HepG2 (cell line): ENCODE measurements around the gene CCND1. TPM values are rescaled to one million over a fixed set of nuclear protein-coding genes. Genes with fewer than 3 reads are reported as not detected.
A peak's percentile ranks its signal among the peaks of the same experiment; 100 is the strongest.

Experiments
- CBX2 ChIP-seq, 2 experiments: fragments of 200-600 bp in 1 of 2; sonication (generic); formaldehyde crosslinking in 1 of 2; IDR thresholded peaks; 2 replicates each; pipeline versions ENCODE4 v1.7.0 to v1.8.1; 2018 to 2022; ENCODE audit warnings: low read depth in 2 of 2, low read length in 1 of 2, mild to moderate bottlenecking in 1 of 2, missing genetic modification reagents in 1 of 2
- FOXO1 ChIP-seq: sonication (generic); formaldehyde crosslinking; IDR thresholded peaks from 2 replicates; pipeline ENCODE4 v1.4.0; 2020; ENCODE audit warnings: missing genetic modification reagents
- KLF13 ChIP-seq: sonication (generic); formaldehyde crosslinking; IDR thresholded peaks from 2 replicates; pipeline ENCODE4 v1.4.0; 2020; ENCODE audit warnings: mild to moderate bottlenecking, missing genetic modification reagents
- NFE2 ChIP-seq: sonication (generic); formaldehyde crosslinking; IDR thresholded peaks from 2 replicates; pipeline ENCODE4 v1.4.0; 2020; ENCODE audit warnings: missing genetic modification reagents
- ZNF264 ChIP-seq: sonication (generic); formaldehyde crosslinking; IDR thresholded peaks from 2 replicates; pipeline ENCODE4 v1.4.0; 2020; ENCODE audit warnings: missing genetic modification reagents
- ZNF331 ChIP-seq: sonication (generic); formaldehyde crosslinking; IDR thresholded peaks from 2 replicates; pipeline ENCODE4 v1.4.0; 2020; ENCODE audit warnings: missing genetic modification reagents
- ZNF350 ChIP-seq: sonication (generic); formaldehyde crosslinking; IDR thresholded peaks from 2 replicates; pipeline ENCODE4 v1.4.0; 2020; ENCODE audit warnings: mild to moderate bottlenecking, low read depth, missing genetic modification reagents, borderline replicate concordance
- ZNF510 ChIP-seq: sonication (generic); formaldehyde crosslinking; IDR thresholded peaks from 2 replicates; pipeline ENCODE4 v1.4.0; 2020; ENCODE audit warnings: low read depth, mild to moderate bottlenecking, missing genetic modification reagents
- ZNF7 ChIP-seq: IDR thresholded peaks from 2 replicates; pipeline ENCODE4 v1.6.1; 2016; ENCODE audit warnings: missing biosample characterization, missing genetic modification reagents
- polyA plus RNA-seq, 8 experiments: library from polyadenylated mRNA; depleted of rRNA in 3 of 8; stranded (reverse) in 7 of 8; unstranded in 1 of 8; fragments of >200 nt; fragmentation: Illumina TruSeq in 4 of 8; extraction: Trizol in 4 of 8; gene quantifications; 2 replicates each; pipeline versions ENCODE4 v1.2.1 to v1.2.3, GENCODE V29; 2011 to 2016; ENCODE audit warnings: low read depth in 4 of 8, missing spikeins in 1 of 8, mixed read lengths in 1 of 8; ENCODE audit not compliant: insufficient read depth in 1 of 8
- total RNA-seq, 5 experiments: library from RNA; depleted of rRNA; stranded (reverse); fragments of >200 nt; fragmentation: Illumina TruSeq; extraction: Trizol; gene quantifications; 2 replicates each; pipeline ENCODE4 v1.2.3, GENCODE V29; 2016; ENCODE audit warnings: low read depth in 1 of 5
- TF ChIP-seq, protein P1 (sequence below): sonication (generic); formaldehyde crosslinking; IDR thresholded peaks from 2 replicates; pipeline ENCODE4 v1.9.0; 2022; ENCODE audit warnings: low read depth, missing genetic modification reagents
- TF ChIP-seq, protein P2 (sequence below): sonication (generic); formaldehyde crosslinking; IDR thresholded peaks from 2 replicates; pipeline ENCODE4 v1.5.0; 2020; ENCODE audit warnings: mild to moderate bottlenecking, missing genetic modification reagents, borderline replicate concordance
- TF ChIP-seq, protein P3 (sequence below): sonication (generic); formaldehyde crosslinking; IDR thresholded peaks from 2 replicates; pipeline ENCODE4 v1.8.1; 2022; ENCODE audit warnings: low read depth, mild to moderate bottlenecking, missing genetic modification reagents
- TF ChIP-seq, protein P4 (sequence below): sonication (generic); formaldehyde crosslinking; IDR thresholded peaks from 2 replicates; pipeline ENCODE4 v1.4.0; 2020; ENCODE audit warnings: missing genetic modification reagents
- TF ChIP-seq, protein P5 (sequence below): sonication (generic); formaldehyde crosslinking; IDR thresholded peaks from 2 replicates; pipeline ENCODE4 v1.5.0; 2020; ENCODE audit warnings: missing genetic modification reagents

CCND1 gene
- total and polyA plus RNA-seq, 2 of the 13 experiments (the other 11 are each of a cell fraction or from before 2014, with no cell fraction given), result 107 to 136 TPM

DNA sequence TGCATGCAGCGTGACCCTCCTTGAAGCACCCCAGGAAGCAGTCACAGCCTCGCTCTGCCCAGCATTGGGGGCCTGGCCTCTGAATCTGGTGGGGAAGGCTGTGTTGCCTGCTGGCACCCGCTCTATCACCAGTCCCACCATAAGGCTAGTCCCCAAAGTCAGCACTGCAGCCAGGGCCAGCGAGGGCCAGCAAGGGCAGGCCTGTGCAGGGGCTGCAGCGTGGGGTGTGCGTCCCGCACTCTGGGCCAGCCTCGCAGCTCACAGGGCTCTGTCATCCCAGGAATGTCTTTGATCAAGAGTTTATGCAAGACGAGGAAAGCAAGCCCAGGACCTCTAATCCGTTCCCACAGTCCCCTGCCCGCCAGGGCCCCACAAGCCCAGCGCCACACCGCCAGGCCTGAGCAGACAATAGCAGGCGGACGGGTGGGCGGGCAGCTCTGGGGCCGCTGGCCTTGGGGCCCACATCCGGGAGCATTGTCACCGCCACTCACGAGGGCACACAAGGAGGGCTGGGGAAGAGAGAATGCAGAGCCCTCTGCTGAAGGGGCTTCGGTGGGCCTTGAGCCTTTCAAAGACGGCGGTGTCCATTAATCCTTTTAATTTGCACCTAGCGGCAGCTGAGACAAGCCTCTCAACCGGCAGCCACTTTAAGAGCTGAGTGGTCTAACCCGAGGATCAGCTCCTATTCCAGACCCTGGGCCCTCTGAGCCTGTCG lies 17.1 kb downstream of the CCND1 start (continued):
- TF ChIP-seq CBX2 (IDR thresholded peaks at IDR 0.05; ENCODE audit: low read depth, low read length) (no peak), CBX2 (CRISPR knock-in tag; IDR thresholded peaks at IDR 0.05; ENCODE audit: low read depth) (peak; percentile 62; the same call in 1 of the 2 replicates), ZNF331 (peak; percentile 95), FOXO1 (CRISPR knock-in tag) (peak; percentile 81), KLF13 (CRISPR knock-in tag) (no peak), ZNF264 (peak; percentile 78), NFE2 (no peak), ZNF350 (CRISPR knock-in tag) (peak; percentile 88), ZNF7 (no peak; the same call in 1 of the 2 replicates), ZNF510 (CRISPR knock-in tag) (peak; percentile 87; the same call in 1 of the 2 replicates)
- TF ChIP-seq, protein P1, sequence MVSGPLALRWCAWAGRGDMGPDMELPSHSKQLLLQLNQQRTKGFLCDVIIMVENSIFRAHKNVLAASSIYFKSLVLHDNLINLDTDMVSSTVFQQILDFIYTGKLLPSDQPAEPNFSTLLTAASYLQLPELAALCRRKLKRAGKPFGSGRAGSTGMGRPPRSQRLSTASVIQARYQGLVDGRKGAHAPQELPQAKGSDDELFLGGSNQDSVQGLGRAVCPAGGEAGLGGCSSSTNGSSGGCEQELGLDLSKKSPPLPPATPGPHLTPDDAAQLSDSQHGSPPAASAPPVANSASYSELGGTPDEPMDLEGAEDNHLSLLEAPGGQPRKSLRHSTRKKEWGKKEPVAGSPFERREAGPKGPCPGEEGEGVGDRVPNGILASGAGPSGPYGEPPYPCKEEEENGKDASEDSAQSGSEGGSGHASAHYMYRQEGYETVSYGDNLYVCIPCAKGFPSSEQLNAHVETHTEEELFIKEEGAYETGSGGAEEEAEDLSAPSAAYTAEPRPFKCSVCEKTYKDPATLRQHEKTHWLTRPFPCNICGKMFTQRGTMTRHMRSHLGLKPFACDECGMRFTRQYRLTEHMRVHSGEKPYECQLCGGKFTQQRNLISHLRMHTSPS (CRISPR knock-in tag), result peak; percentile 87
- TF ChIP-seq, protein P2, sequence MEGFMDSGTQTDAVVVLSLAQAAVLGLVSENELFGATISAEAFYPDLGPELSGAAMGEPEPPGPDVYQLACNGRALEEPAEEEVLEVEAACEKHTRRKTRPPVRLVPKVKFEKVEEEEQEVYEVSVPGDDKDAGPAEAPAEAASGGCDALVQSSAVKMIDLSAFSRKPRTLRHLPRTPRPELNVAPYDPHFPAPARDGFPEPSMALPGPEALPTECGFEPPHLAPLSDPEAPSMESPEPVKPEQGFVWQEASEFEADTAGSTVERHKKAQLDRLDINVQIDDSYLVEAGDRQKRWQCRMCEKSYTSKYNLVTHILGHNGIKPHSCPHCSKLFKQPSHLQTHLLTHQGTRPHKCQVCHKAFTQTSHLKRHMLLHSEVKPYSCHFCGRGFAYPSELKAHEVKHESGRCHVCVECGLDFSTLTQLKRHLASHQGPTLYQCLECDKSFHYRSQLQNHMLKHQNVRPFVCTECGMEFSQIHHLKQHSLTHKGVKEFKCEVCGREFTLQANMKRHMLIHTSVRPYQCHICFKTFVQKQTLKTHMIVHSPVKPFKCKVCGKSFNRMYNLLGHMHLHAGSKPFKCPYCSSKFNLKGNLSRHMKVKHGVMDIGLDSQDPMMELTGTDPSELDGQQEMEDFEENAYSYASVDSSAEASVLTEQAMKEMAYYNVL (CRISPR knock-in tag), result peak; percentile 27; the same call in 1 of the 2 replicates
- TF ChIP-seq, protein P3, sequence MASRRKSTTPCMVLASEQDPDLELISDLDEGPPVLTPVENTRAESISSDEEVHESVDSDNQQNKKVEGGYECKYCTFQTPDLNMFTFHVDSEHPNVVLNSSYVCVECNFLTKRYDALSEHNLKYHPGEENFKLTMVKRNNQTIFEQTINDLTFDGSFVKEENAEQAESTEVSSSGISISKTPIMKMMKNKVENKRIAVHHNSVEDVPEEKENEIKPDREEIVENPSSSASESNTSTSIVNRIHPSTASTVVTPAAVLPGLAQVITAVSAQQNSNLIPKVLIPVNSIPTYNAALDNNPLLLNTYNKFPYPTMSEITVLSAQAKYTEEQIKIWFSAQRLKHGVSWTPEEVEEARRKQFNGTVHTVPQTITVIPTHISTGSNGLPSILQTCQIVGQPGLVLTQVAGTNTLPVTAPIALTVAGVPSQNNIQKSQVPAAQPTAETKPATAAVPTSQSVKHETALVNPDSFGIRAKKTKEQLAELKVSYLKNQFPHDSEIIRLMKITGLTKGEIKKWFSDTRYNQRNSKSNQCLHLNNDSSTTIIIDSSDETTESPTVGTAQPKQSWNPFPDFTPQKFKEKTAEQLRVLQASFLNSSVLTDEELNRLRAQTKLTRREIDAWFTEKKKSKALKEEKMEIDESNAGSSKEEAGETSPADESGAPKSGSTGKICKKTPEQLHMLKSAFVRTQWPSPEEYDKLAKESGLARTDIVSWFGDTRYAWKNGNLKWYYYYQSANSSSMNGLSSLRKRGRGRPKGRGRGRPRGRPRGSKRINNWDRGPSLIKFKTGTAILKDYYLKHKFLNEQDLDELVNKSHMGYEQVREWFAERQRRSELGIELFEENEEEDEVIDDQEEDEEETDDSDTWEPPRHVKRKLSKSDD (CRISPR knock-in tag), result peak; percentile 85; the same call in 1 of the 2 replicates
- TF ChIP-seq, protein P4, sequence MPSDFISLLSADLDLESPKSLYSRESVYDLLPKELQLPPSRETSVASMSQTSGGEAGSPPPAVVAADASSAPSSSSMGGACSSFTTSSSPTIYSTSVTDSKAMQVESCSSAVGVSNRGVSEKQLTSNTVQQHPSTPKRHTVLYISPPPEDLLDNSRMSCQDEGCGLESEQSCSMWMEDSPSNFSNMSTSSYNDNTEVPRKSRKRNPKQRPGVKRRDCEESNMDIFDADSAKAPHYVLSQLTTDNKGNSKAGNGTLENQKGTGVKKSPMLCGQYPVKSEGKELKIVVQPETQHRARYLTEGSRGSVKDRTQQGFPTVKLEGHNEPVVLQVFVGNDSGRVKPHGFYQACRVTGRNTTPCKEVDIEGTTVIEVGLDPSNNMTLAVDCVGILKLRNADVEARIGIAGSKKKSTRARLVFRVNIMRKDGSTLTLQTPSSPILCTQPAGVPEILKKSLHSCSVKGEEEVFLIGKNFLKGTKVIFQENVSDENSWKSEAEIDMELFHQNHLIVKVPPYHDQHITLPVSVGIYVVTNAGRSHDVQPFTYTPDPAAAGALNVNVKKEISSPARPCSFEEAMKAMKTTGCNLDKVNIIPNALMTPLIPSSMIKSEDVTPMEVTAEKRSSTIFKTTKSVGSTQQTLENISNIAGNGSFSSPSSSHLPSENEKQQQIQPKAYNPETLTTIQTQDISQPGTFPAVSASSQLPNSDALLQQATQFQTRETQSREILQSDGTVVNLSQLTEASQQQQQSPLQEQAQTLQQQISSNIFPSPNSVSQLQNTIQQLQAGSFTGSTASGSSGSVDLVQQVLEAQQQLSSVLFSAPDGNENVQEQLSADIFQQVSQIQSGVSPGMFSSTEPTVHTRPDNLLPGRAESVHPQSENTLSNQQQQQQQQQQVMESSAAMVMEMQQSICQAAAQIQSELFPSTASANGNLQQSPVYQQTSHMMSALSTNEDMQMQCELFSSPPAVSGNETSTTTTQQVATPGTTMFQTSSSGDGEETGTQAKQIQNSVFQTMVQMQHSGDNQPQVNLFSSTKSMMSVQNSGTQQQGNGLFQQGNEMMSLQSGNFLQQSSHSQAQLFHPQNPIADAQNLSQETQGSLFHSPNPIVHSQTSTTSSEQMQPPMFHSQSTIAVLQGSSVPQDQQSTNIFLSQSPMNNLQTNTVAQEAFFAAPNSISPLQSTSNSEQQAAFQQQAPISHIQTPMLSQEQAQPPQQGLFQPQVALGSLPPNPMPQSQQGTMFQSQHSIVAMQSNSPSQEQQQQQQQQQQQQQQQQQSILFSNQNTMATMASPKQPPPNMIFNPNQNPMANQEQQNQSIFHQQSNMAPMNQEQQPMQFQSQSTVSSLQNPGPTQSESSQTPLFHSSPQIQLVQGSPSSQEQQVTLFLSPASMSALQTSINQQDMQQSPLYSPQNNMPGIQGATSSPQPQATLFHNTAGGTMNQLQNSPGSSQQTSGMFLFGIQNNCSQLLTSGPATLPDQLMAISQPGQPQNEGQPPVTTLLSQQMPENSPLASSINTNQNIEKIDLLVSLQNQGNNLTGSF, result peak; percentile 83
- TF ChIP-seq, protein P5, sequence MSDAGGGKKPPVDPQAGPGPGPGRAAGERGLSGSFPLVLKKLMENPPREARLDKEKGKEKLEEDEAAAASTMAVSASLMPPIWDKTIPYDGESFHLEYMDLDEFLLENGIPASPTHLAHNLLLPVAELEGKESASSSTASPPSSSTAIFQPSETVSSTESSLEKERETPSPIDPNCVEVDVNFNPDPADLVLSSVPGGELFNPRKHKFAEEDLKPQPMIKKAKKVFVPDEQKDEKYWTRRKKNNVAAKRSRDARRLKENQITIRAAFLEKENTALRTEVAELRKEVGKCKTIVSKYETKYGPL (CRISPR knock-in tag), result peak; percentile 70; the same call in 1 of the 2 replicates
